GM23248 (cell line): ENCODE measurements around the gene HAND2. TPM values are rescaled to one million over a fixed set of nuclear protein-coding genes. Genes with fewer than 3 reads are reported as not detected.

ENCODE experiments used
- DNase-seq: peaks from one replicate; pipeline ENCODE4 v3.0.0-alpha.2; 2015
- H2AFZ ChIP-seq: fragments of 200-600 bp; sonication (generic); 2 replicates; pipeline ENCODE4 v1.6.1; 2016; ENCODE audit warnings: antibody characterized with exemption
- H3F3A ChIP-seq: fragments of 200-600 bp; sonication (generic); 2 replicates; pipeline ENCODE4 v1.6.1; 2016; ENCODE audit warnings: mild to moderate bottlenecking, antibody characterized with exemption, mixed run types; ENCODE audit not compliant: insufficient read depth
- H3K27ac ChIP-seq: fragments of 200-600 bp; sonication (generic); 2 replicates; pipeline ENCODE4 v1.5.1; 2016; ENCODE audit warnings: mild to moderate bottlenecking
- H3K27me3 ChIP-seq: fragments of 200-600 bp; sonication (generic); replicated peaks from 2 replicates; pipeline ENCODE4 v1.6.1; 2016; ENCODE audit warnings: mild to moderate bottlenecking; ENCODE audit not compliant: insufficient read depth
- H3K36me3 ChIP-seq: fragments of 200-600 bp; sonication (generic); 2 replicates; pipeline ENCODE4 v1.6.1; 2016; ENCODE audit warnings: low read depth, mild to moderate bottlenecking
- H3K4me1 ChIP-seq: fragments of 200-600 bp; sonication (generic); 2 replicates; pipeline ENCODE4 v1.6.1; 2016; ENCODE audit warnings: mild to moderate bottlenecking; ENCODE audit not compliant: insufficient read depth
- H3K4me2 ChIP-seq: fragments of 200-600 bp; sonication (generic); one replicate; pipeline ENCODE4 v1.6.1; 2016; ENCODE audit warnings: mild to moderate bottlenecking; ENCODE audit not compliant: unreplicated experiment
- H3K4me3 ChIP-seq: fragments of 200-600 bp; sonication (generic); 2 replicates; pipeline ENCODE4 v1.5.1; 2016; ENCODE audit warnings: mild to moderate bottlenecking
- H3K79me2 ChIP-seq: fragments of 200-600 bp; sonication (generic); 2 replicates; pipeline ENCODE4 v1.6.1; 2016; ENCODE audit warnings: mild to moderate bottlenecking; ENCODE audit not compliant: insufficient read depth
- H3K9ac ChIP-seq: fragments of 200-600 bp; sonication (generic); 2 replicates; pipeline ENCODE4 v1.6.1; 2016; ENCODE audit warnings: mild to moderate bottlenecking
- H3K9me2 ChIP-seq: fragments of 200-600 bp; sonication (generic); 2 replicates; pipeline ENCODE4 v1.6.1; 2016; ENCODE audit warnings: mixed run types, mild to moderate bottlenecking, moderate library complexity; ENCODE audit not compliant: insufficient read depth
- H3K9me3 ChIP-seq: fragments of 200-600 bp; sonication (generic); one replicate; pipeline ENCODE4 v1.6.1; 2017; ENCODE audit warnings: low read depth
- H4K20me1 ChIP-seq: fragments of 200-600 bp; sonication (generic); 2 replicates; pipeline ENCODE4 v1.6.0; 2016; ENCODE audit not compliant: insufficient read depth
- EZH2 ChIP-seq: fragments of 200-600 bp; sonication (generic); IDR thresholded peaks from 2 replicates; pipeline ENCODE4 v1.6.1; 2018; ENCODE audit warnings: antibody characterized with exemption, mild to moderate bottlenecking; ENCODE audit not compliant: insufficient read depth, poor library complexity, severe bottlenecking
- EZH2phosphoT487 ChIP-seq: fragments of 200-600 bp; sonication (generic); IDR thresholded peaks from 2 replicates; pipeline ENCODE4 v1.6.1; 2018; ENCODE audit warnings: antibody characterized with exemption, moderate library complexity, mild to moderate bottlenecking, low read depth; ENCODE audit not compliant: insufficient read depth
- WGBS, 2 experiments: methylation state at CpG; one replicate each; pipeline ENCODE4 v1.1.6; 2015 to 2017; ENCODE audit warnings: low lambda C conversion rate in 2 of 2, low coverage in 1 of 2; ENCODE audit errors: missing lambda C conversion rate in 2 of 2; 5-methylcytosine and 5-hydroxymethylcytosine counted together
- in situ Hi-C: fragments of 300-500 bp; cut with MboI; formaldehyde crosslinking; loops from 2 replicates; pipeline ENCODE4 v1.15.0; 2020
- polyA plus RNA-seq: library from polyadenylated mRNA; unstranded; fragments of >200 nt; fragmentation: Nextera tagmentation; extraction: Ambion mirVana; gene quantifications from 2 replicates; pipeline ENCODE4 v1.2.1, GENCODE V29; 2016
- total RNA-seq: library from RNA; depleted of rRNA; stranded (reverse); fragments of >200 nt; shearing (Covaris generic); gene quantifications from 2 replicates; pipeline ENCODE4 v1.2.3, GENCODE V29; 2014

HAND2 gene
- total and polyA plus RNA-seq, 2 experiments from 2014 or later, result 11.2 to 19.3 TPM

GRCh38 chr4:173521467-173522159 lies 8.4 kb downstream of the HAND2 start:
- in situ Hi-C loops, result loop anchor here (10.0 to 25.0 kb wide), 2 partner anchors 633 to 791 kb away; no protein-coding TSS in a partner anchor
- Histone ChIP-seq H4K20me1 (no peaks in the 10 kb centered on the region), H3K9me2 (no peaks in the 10 kb centered on the region), H3K27me3 (no peaks in the 10 kb centered on the region), H3K4me1 (peaks cover 45% of the 10 kb centered on the region), H3K36me3 (no peaks in the 10 kb centered on the region), H3K9me3 (no peaks in the 10 kb centered on the region), H3K79me2 (peaks cover 34% of the 10 kb centered on the region), H3K27ac (peak overlapping the region; percentile 100), H3F3A (peaks cover 39% of the 10 kb centered on the region), H3K4me3 (peak overlapping the region; percentile 97), H3K4me2 (peak overlapping the region; percentile 97), H3K9ac (peak overlapping the region; percentile 98), H2AFZ (peak overlapping the region; percentile 90)
- TF ChIP-seq EZH2 (no peak), EZH2phosphoT487 (no peak)
- WGBS, 2 experiments, result 37 to 40% methylated on average over 27 of the region's 27 CpGs
- no peak for DNase-seq

GRCh38 chr4:173520921-173521466 lies 9.0 kb downstream of the HAND2 start:
- H3K9ac ChIP-seq, result no peak overlapping the region
- no peak overlapping the region for H2AFZ ChIP-seq
- H3K36me3 ChIP-seq, result no peaks in the 10 kb centered on the region
- no peaks in the 10 kb centered on the region for H4K20me1 ChIP-seq
- no peak overlapping the region for H3K4me2 ChIP-seq
- H3K79me2 ChIP-seq, result peaks cover 28% of the 10 kb centered on the region
- H3K27ac ChIP-seq, result no peak overlapping the region
- in situ Hi-C loops, result loop anchor here (10.0 to 25.0 kb wide), 2 partner anchors 634 to 791 kb away; no protein-coding TSS in a partner anchor
- H3F3A ChIP-seq, result peaks cover 33% of the 10 kb centered on the region
- TF ChIP-seq EZH2 (no peak), EZH2phosphoT487 (no peak)
- H3K4me3 ChIP-seq, result no peak overlapping the region
- no peaks in the 10 kb centered on the region for H3K9me3 ChIP-seq
- WGBS, 2 experiments, result 89 to 92% methylated on average over 10 of the region's 10 CpGs
- peaks cover 45% of the 10 kb centered on the region for H3K4me1 ChIP-seq
- peak; percentile 38 for DNase-seq
- no peaks in the 10 kb centered on the region for H3K9me2 ChIP-seq
- H3K27me3 ChIP-seq, result no peaks in the 10 kb centered on the region

GRCh38 chr4:173519111-173520101 lies 10.6 kb downstream of the HAND2 start:
- Histone ChIP-seq H3K9me2 (no peaks in the 10 kb centered on the region), H3F3A (peaks cover 31% of the 10 kb centered on the region), H3K9ac (peak overlapping the region; percentile 64), H3K4me2 (peak overlapping the region; percentile 67), H3K27me3 (no peaks in the 10 kb centered on the region), H3K9me3 (no peaks in the 10 kb centered on the region), H3K4me3 (peak overlapping the region; percentile 60), H2AFZ (peak overlapping the region; percentile 61), H3K79me2 (peaks cover 12% of the 10 kb centered on the region), H4K20me1 (no peaks in the 10 kb centered on the region), H3K27ac (peak overlapping the region; percentile 46), H3K36me3 (no peaks in the 10 kb centered on the region), H3K4me1 (peaks cover 37% of the 10 kb centered on the region)
- TF ChIP-seq EZH2phosphoT487 (0 out of 2 replicates have a peak, but pooled peaks have one; percentile 38), EZH2 (no peak)
- 11 to 12% methylated on average over 31 of the region's 31 CpGs for WGBS, 2 experiments
- in situ Hi-C loops, result loop anchor here (10.0 to 25.0 kb wide), 2 partner anchors 635 to 793 kb away; no protein-coding TSS in a partner anchor
- peak; percentile 70 for DNase-seq
